H54 (cell line): ENCODE results near the gene FANCL.
"Not testable (repeated sequence)": the region's sequence is repeated elsewhere in the genome, so short reads cannot be mapped to it uniquely, and the experiment has no call there.

Experiments used
- DNase-seq: peaks from one replicate; pipeline ENCODE4 v3.0.0; 2011; ENCODE audit warnings: low spot score, mixed read lengths; ENCODE audit not compliant: insufficient read length
- FAIRE-seq: peaks from 3 replicates; lab custom pipeline; 2011; peaks lifted over from hg19 to GRCh38; lab: Jason Lieb, UNC
- POLR2A ChIP-seq: IDR thresholded peaks from 2 replicates; pipeline ENCODE4 v1.6.1; 2011; ENCODE audit warnings: low read depth, mild to moderate bottlenecking, low read length

Gene FANCL

GRCh38 chr2:58186501-58186900, 54.6 kb downstream of the FANCL start:
- no peak for TF ChIP-seq POLR2A
- DNase-seq, result no peak
- FAIRE-seq, result no peak

- no peak for DNase-seq
- TF ChIP-seq POLR2A, result no peak
- peak; percentile 20 for FAIRE-seq
Observed at GRCh38 chr2:58182527-58182926, 58.6 kb downstream of the FANCL start.

GRCh38 chr2:58180635-58181034, 60.5 kb downstream of the FANCL start:
- TF ChIP-seq POLR2A, result no peak
- DNase-seq (no peak), FAIRE-seq (no peak)

GRCh38 chr2:58180175-58180574, 61.0 kb downstream of the FANCL start:
- FAIRE-seq, DNase-seq: not testable (repeated sequence)

GRCh38 chr2:58177187-58177586, 63.9 kb downstream of the FANCL start:
- DNase-seq, FAIRE-seq: not testable (repeated sequence)

GRCh38 chr2:58171831-58172230, 69.3 kb downstream of the FANCL start:
- not testable (repeated sequence) for DNase-seq, FAIRE-seq

- not testable (repeated sequence) for DNase-seq, FAIRE-seq
Observed at GRCh38 chr2:58170334-58170933, 70.7 kb downstream of the FANCL start.

GRCh38 chr2:58169845-58170244, 71.3 kb downstream of the FANCL start:
- not testable (repeated sequence) for FAIRE-seq, DNase-seq

- DNase-seq, FAIRE-seq: not testable (repeated sequence)
Observed at GRCh38 chr2:58168130-58168529, 73.0 kb downstream of the FANCL start.

- TF ChIP-seq POLR2A, result no peak
- DNase-seq, result no peak
- FAIRE-seq, result peak; percentile 6
Observed at GRCh38 chr2:58163913-58164312, 77.2 kb downstream of the FANCL start.

GRCh38 chr2:58158481-58158880, 82.6 kb downstream of the FANCL start:
- no peak for FAIRE-seq

GRCh38 chr2:58157754-58158153, 83.4 kb downstream of the FANCL start:
- no peak for TF ChIP-seq POLR2A
- FAIRE-seq (no peak), DNase-seq (no peak)

More at GRCh38 chr2:58158481-58158880, 82.6 kb downstream of the FANCL start:
- DNase-seq, result no peak
- TF ChIP-seq POLR2A, result no peak

GRCh38 chr2:58156780-58157179, 84.3 kb downstream of the FANCL start:
- FAIRE-seq, result peak; percentile 15
- no peak for TF ChIP-seq POLR2A
- no peak for DNase-seq

- no peak for TF ChIP-seq POLR2A
- DNase-seq, result no peak
- FAIRE-seq, result no peak
Observed at GRCh38 chr2:58155160-58155778, 85.9 kb downstream of the FANCL start.

- peak; percentile 83 for FAIRE-seq
- DNase-seq, result no peak
- no peak for TF ChIP-seq POLR2A
Observed at GRCh38 chr2:58146707-58147106, 94.4 kb downstream of the FANCL start.

- DNase-seq, FAIRE-seq: not testable (repeated sequence)
Observed at GRCh38 chr2:58145769-58146168, 95.4 kb downstream of the FANCL start.
